ACC112 (cell line): ENCODE results near the gene SYNE4.
"Not testable (repeated sequence)": the region's sequence is repeated elsewhere in the genome, so short reads cannot be mapped to it uniquely, and the experiment has no call there.

Experiments
- H2AFZ ChIP-seq: fragments of 200-600 bp; sonication (generic); one replicate; pipeline ENCODE4 v1.6.0; 2017; ENCODE audit warnings: antibody characterized with exemption, low read length; ENCODE audit not compliant: unreplicated experiment
- H3K27ac ChIP-seq: fragments of 200-600 bp; sonication (generic); 2 replicates; pipeline ENCODE4 v1.5.1; 2014; ENCODE audit warnings: low read depth, mild to moderate bottlenecking, antibody characterized with exemption, low read length, moderate library complexity
- H3K27me3 ChIP-seq: fragments of 200-600 bp; sonication (generic); 2 replicates; pipeline ENCODE4 v1.6.1; 2014; ENCODE audit warnings: mild to moderate bottlenecking, antibody characterized with exemption, low read length, moderate library complexity, mixed read lengths; ENCODE audit not compliant: insufficient read depth
- H3K36me3 ChIP-seq: fragments of 200-600 bp; sonication (generic); 2 replicates; pipeline ENCODE4 v1.6.1; 2016; ENCODE audit warnings: mild to moderate bottlenecking, antibody characterized with exemption, low read length, moderate library complexity, mixed read lengths; ENCODE audit not compliant: insufficient read depth
- H3K4me1 ChIP-seq: fragments of 200-600 bp; sonication (generic); one replicate; pipeline ENCODE4 v1.6.1; 2016; ENCODE audit warnings: low read length, mixed read lengths; ENCODE audit not compliant: insufficient read depth, unreplicated experiment, control insufficient read depth
- H3K4me3 ChIP-seq: fragments of 200-600 bp; sonication (generic); 2 replicates; pipeline ENCODE4 v1.5.1; 2014; ENCODE audit warnings: mild to moderate bottlenecking, low read depth, low read length
- H3K79me2 ChIP-seq: fragments of 200-600 bp; sonication (generic); one replicate; pipeline ENCODE4 v1.6.0; 2016; ENCODE audit warnings: low read length; ENCODE audit not compliant: control insufficient read depth, unreplicated experiment, insufficient read depth

SYNE4 gene

DNA sequence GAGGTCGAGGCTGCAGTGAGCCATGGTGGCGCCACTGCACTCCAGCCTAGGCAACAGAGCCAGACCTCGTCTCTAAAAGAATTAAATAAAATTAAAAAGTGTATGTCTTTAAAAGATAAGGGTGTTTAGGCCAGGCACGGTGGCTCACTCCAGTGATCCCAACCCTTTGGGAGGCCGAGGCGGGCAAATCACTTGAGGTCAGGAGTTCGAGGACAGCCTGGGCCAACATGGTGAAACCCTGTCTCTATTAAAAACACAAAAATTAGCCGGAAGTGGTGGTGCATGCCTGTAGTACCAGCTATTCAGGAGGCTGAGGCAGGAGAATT is 21.1 kb downstream of the SYNE4 start:
- no peak overlapping the region for H3K27ac ChIP-seq
- H3K36me3 ChIP-seq: no peaks in the 10 kb centered on the region
- H2AFZ ChIP-seq: no peak overlapping the region
- peaks cover 26% of the 10 kb centered on the region for H3K27me3 ChIP-seq
- no peak overlapping the region for H3K4me3 ChIP-seq
- no peaks in the 10 kb centered on the region for H3K79me2 ChIP-seq
- H3K4me1 ChIP-seq: no peaks in the 10 kb centered on the region

DNA sequence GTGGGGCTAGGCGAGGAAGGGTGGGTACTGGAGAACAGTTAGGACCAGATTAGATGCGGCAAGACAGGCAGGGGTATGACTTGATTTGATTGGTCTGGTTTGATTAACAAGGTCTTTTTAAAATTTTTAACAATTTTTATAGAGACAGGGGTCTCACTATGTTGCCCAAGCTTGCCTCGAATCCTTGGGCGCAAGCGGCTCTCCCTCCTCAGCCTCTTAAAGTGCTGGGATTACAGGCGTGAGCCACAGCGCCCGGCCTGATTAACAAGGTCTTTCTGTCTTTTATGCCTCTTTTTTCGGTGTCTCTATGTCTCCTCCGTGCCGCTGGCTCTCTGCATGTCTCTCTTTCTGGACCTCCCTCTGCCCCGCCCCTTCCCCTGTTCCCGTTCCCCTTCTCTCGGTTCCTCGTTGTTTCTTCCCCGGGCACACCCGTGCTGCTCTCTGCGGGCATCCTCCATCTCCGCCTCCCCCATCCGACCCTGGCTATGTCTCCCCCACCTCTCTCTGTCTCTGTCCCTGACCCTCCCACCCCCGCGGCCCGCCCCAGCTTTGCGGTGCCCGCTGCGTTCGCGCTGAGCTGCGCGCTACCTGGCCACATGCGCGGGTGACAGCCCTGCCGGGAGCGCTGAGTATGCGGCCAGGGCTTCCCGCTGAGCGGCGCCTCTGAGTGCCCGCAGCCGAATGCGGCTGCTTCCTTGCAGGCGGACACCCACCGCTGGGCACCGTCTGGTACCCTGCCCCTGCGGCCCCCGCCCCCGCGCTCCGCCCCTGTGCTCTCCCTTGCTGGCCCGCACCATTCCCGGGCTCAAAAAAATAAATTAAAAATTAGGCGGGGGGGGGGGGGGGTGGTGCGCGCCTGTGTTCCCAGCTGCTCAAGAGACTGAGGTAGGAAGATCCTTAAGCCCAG is 21.7 kb downstream of the SYNE4 start:
- Histone ChIP-seq H2AFZ (no peak overlapping the region), H3K79me2 (no peaks in the 10 kb centered on the region), H3K36me3 (no peaks in the 10 kb centered on the region), H3K27ac (no peak overlapping the region), H3K4me1 (no peaks in the 10 kb centered on the region), H3K4me3 (peak overlapping the region; percentile 57), H3K27me3 (peaks cover 26% of the 10 kb centered on the region)

DNA sequence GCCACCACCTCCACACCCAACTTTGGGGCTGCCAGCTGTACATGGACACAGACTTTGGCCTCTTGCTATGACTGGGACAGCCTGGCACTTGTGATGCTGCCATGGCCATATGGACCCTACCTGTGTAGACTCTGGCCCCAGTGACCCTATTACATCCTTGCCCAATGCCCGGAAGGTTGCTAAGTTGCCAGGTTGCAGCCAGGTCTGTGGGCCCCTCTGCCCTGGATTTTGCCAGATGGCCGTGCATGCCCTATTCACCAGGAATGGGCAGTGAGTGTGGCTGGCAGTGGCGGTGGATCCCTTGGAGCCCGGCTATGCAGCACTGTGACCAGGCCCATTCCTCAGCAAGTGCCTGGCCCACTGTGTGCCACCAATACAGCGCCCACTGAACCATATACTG is 22.5 kb downstream of the SYNE4 start:
- no peaks in the 10 kb centered on the region for H3K79me2 ChIP-seq
- H3K27me3 ChIP-seq: peaks cover 26% of the 10 kb centered on the region
- no peaks in the 10 kb centered on the region for H3K4me1 ChIP-seq
- H3K4me3 ChIP-seq: no peak overlapping the region
- no peaks in the 10 kb centered on the region for H3K36me3 ChIP-seq
- H2AFZ ChIP-seq: no peak overlapping the region
- H3K27ac ChIP-seq: no peak overlapping the region

DNA sequence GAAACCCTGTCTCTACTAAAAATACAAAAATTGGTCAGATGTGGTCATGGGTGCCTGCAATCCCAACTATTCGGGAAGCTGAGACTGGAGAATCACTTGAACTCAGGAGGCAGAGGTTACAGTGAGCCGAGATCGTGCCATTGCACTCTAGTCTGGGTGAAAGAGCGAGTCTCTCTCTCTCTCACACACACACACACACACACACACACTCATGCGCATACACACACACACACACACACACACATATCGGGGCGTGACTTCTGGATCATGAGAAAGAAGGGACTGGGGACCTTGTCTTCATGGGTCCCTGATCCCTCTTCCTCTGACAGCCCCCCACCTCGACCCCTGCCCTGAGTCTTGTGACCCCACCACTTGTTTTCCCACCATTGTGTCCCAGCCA is 25.4 kb downstream of the SYNE4 start:
- Histone ChIP-seq H3K27me3 (peaks cover 16% of the 10 kb centered on the region), H3K36me3 (no peaks in the 10 kb centered on the region), H2AFZ (no peak overlapping the region), H3K79me2 (no peaks in the 10 kb centered on the region), H3K27ac (no peak overlapping the region), H3K4me1 (no peaks in the 10 kb centered on the region), H3K4me3 (no peak overlapping the region)

DNA sequence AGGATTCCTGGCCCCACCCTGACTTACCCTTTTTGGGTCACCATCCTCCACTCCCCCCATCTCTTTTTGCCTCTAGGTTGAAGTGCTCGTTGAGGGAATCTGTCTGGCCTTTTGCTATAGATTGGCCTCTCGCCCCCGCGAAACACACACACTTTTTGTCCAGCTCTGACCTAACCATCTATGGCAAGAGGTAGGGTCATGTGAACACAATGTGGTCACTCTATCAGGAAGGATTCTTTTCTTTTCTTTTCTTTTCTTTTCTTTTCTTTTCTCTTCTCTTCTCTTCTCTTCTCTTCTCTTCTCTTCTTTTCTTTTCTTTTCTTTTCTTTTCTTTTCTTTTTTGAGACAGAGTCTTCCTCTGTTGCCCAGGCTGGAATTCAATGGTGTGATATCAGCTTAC is 27.6 kb downstream of the SYNE4 start:
- not testable (repeated sequence) for H2AFZ ChIP-seq, H3K36me3 ChIP-seq, H3K79me2 ChIP-seq, H3K27ac ChIP-seq, H3K27me3 ChIP-seq, H3K4me3 ChIP-seq, H3K4me1 ChIP-seq

DNA sequence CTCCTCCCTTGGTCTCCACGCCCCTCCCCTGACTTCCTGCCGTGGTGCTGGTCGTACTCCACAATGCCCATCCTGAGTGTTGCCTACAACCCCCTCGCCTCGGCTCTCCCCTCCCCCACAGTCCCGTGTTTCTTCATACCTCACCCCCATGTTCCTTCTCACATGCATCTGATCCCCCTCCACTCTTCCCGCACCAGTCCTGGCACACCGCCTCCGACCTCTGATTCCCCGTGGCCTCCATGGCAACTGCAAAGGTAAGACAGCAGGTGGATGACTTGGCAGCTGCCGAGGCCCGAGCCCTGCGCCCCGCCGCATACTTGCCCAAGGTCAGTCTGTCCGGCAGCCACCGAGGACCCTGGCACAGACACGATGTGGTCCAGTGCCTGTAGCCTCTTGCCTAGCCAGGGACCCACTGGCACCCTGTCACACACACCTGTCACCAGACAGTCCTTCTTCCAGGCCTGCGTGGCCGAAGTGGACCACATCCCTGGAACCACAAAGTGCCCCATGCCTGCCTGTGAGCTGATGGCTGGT is 29.7 kb downstream of the SYNE4 start:
- H3K36me3 ChIP-seq: no peaks in the 10 kb centered on the region
- H3K27me3 ChIP-seq: peaks cover 4% of the 10 kb centered on the region; the same call in 1 of the 2 replicates
- H3K79me2 ChIP-seq: no peaks in the 10 kb centered on the region
- no peak overlapping the region for H3K27ac ChIP-seq
- no peak overlapping the region for H2AFZ ChIP-seq
- H3K4me1 ChIP-seq: no peaks in the 10 kb centered on the region
- H3K4me3 ChIP-seq: no peak overlapping the region

DNA sequence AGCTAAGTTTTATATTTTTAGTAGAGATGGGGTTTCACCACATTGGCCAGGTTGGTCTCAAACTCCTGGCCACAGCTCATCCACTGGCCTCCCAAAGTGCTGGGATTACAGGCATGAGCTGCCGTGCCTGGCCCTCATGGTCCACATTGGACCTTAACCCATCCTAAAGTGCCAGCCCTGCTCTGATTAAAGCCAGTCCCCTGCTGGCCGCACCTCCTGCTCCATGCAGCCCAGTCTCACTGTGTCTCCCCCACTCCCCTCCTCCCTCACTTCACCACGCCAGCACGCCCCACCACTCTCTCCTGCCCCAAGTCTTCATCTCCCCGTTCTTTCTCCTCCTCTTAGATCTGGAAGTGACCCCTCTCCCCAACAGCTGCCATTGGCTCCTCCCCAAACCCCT is 30.3 kb downstream of the SYNE4 start:
- Histone ChIP-seq H3K4me3 (no peak overlapping the region), H3K27me3 (no peaks in the 10 kb centered on the region; the same call in 1 of the 2 replicates), H3K36me3 (no peaks in the 10 kb centered on the region), H3K27ac (no peak overlapping the region), H3K4me1 (no peaks in the 10 kb centered on the region), H2AFZ (no peak overlapping the region), H3K79me2 (no peaks in the 10 kb centered on the region)

DNA sequence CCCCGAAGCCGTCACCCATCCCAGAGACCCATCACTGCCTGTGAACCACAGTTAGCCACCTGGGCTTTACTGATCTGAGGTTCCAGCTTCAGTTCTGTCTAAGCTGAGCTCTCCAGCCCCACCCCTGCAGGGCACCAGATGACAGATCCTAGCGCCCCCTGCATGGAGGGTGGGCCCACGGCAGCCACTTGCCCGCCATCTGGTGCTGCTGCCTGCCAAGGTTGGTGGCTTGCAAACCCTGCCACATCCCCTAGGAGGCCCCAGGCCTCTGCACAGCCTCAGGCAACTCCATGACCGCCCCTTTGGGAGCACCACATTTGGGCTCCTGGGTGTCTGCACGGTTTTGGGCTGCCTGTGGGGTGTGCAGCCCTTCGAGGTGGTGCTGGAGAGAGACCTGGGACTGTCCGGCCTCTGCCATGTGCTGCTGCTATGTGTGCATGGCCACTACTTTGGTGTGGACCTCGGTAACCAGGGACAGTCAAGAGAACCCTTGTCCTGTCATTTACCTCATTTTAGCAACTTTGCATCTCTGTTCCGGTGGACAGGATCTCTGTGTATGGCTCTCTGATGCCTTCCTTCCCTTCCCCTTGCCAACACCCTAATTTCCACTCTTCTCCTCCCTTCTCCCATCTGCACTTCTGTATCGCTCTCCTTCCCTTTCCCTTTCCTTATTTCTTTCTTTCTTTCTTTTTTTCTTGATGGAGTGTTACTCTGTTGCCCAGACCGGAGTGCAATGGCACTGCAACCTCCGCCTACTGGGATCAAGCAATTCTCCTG is 31.0 kb downstream of the SYNE4 start:
- Histone ChIP-seq H3K4me3 (no peak overlapping the region), H3K27me3 (no peaks in the 10 kb centered on the region; the same call in 1 of the 2 replicates), H3K36me3 (no peaks in the 10 kb centered on the region)

DNA sequence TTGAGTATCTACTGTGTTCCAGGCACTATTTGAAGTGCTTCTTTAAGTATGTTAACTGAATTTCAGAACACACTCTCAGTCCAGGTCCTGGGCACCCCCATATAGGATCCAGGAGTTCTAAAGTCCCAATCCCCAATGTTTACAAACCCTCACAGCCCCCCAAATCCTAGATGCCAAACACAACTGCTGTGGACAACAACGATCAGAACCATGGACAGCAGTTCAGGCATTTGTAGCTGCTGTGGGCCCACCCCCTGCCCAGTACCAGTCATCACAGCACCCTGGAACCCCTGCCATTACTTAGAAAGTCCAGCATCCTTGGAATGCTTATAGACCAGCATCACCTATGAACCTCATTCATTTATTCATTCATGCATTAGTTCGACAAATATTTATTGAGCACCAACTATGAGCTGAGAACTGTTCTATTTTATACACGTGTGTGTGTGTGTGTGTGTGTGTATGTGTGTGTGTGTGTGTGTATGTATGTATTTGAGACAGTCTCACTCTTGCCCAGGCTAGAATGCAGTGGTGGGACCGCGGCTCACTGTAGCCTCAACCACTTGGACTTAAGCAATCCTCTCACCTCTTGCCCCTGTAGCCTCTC is 32.9 kb downstream of the SYNE4 start:
- no peaks in the 10 kb centered on the region for H3K36me3 ChIP-seq
- no peaks in the 10 kb centered on the region for H3K4me1 ChIP-seq
- H3K4me3 ChIP-seq: no peak overlapping the region
- no peak overlapping the region for H3K27ac ChIP-seq
- no peak overlapping the region for H2AFZ ChIP-seq
- no peaks in the 10 kb centered on the region; the same call in 1 of the 2 replicates for H3K27me3 ChIP-seq
- H3K79me2 ChIP-seq: no peaks in the 10 kb centered on the region

More for the DNA sequence above, 31.0 kb downstream of the SYNE4 start:
- Histone ChIP-seq H3K4me1 (no peaks in the 10 kb centered on the region), H3K27ac (no peak overlapping the region), H3K79me2 (no peaks in the 10 kb centered on the region), H2AFZ (no peak overlapping the region)

DNA sequence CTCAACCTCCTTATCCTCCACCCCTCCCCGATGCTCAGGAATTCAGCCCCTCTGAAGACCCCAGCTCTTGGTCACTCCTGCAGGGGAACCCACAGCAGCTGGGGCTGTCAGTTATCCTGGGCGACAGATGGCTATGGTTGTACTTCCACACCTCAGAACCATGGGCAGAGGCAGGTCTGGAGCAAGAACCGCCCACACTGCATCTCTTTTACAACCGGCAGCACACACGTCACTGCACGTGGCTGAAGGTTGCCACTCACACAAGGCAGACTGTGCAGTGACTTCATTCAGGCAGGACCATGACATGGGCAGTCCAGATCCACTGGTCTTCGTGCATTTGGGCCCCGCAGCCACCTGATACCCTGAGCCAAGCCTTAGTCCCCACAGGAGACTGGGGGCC is 35.1 kb downstream of the SYNE4 start:
- H3K4me1 ChIP-seq: no peaks in the 10 kb centered on the region
- H3K36me3 ChIP-seq: no peaks in the 10 kb centered on the region
- H3K27ac ChIP-seq: no peak overlapping the region
- no peak overlapping the region for H2AFZ ChIP-seq
- H3K79me2 ChIP-seq: no peaks in the 10 kb centered on the region
- peaks cover 4% of the 10 kb centered on the region; the same call in 1 of the 2 replicates for H3K27me3 ChIP-seq
- no peak overlapping the region for H3K4me3 ChIP-seq
